H9 (cell line): Measurements from ENCODE around the gene TET2. TPM values are rescaled to one million over a fixed set of nuclear protein-coding genes. Genes with fewer than 3 reads are reported as not detected.

Experiments
- DNase-seq: peaks from one replicate; pipeline ENCODE4 v3.0.0-alpha.2; 2017
- H2AFZ ChIP-seq: one replicate; pipeline ENCODE4 v1.6.1; 2013; ENCODE audit warnings: mild to moderate bottlenecking, low read length, control low read depth, moderate library complexity
- H2AK5ac ChIP-seq: 2 replicates; pipeline ENCODE4 v1.6.1; 2013; ENCODE audit warnings: low read length, control low read depth, mixed read lengths; ENCODE audit not compliant: insufficient read length
- H2BK120ac ChIP-seq: one replicate; pipeline ENCODE4 v1.6.1; 2013; ENCODE audit warnings: low read depth, mild to moderate bottlenecking, low read length, control low read depth, inconsistent platforms; ENCODE audit not compliant: poor library complexity, severe bottlenecking
- H2BK12ac ChIP-seq: 2 replicates; pipeline ENCODE4 v1.6.1; 2013; ENCODE audit warnings: low read length, control low read depth, mixed read lengths, low read depth; ENCODE audit not compliant: insufficient read length
- H2BK15ac ChIP-seq: 2 replicates; pipeline ENCODE4 v1.6.1; 2013; ENCODE audit warnings: low read depth, low read length, control low read depth
- H2BK20ac ChIP-seq: one replicate; pipeline ENCODE4 v1.6.1; 2013; ENCODE audit warnings: low read depth, mild to moderate bottlenecking, low read length, control low read depth, inconsistent platforms; ENCODE audit not compliant: poor library complexity, severe bottlenecking
- H2BK5ac ChIP-seq: 2 replicates; pipeline ENCODE4 v1.6.1; 2013; ENCODE audit warnings: low read length, control low read depth, mixed read lengths; ENCODE audit not compliant: insufficient read length
- H3K14ac ChIP-seq: 2 replicates; pipeline ENCODE4 v1.6.1; 2013; ENCODE audit warnings: low read length, control low read depth; ENCODE audit not compliant: insufficient read depth
- H3K18ac ChIP-seq: 2 replicates; pipeline ENCODE4 v1.6.1; 2013; ENCODE audit warnings: low read depth, mild to moderate bottlenecking, mixed read lengths, low read length, control low read depth; ENCODE audit not compliant: insufficient read length
- H3K23ac ChIP-seq: 2 replicates; pipeline ENCODE4 v1.6.1; 2013; ENCODE audit warnings: low read length, control low read depth, mixed read lengths, low read depth; ENCODE audit not compliant: insufficient read length
- H3K23me2 ChIP-seq: 2 replicates; pipeline ENCODE4 v1.6.1; 2013; ENCODE audit warnings: low read depth, mild to moderate bottlenecking, mixed read lengths, low read length, control low read depth; ENCODE audit not compliant: insufficient read length, poor library complexity, severe bottlenecking
- H3K27ac ChIP-seq: 2 replicates; pipeline ENCODE4 v1.5.1; 2013; ENCODE audit warnings: low read length, control low read depth, mixed read lengths, low read depth; ENCODE audit not compliant: insufficient read length
- H3K27me3 ChIP-seq: 2 replicates; pipeline ENCODE4 v1.6.1; 2013; ENCODE audit warnings: low read length, control low read depth, inconsistent platforms; ENCODE audit not compliant: insufficient read depth
- H3K4ac ChIP-seq: 2 replicates; pipeline ENCODE4 v1.6.1; 2013; ENCODE audit warnings: low read depth, mild to moderate bottlenecking, control low read depth, inconsistent platforms, low read length, moderate library complexity
- H3K4me1 ChIP-seq: 2 replicates; pipeline ENCODE4 v1.6.1; 2013; ENCODE audit warnings: low read length, control low read depth, inconsistent platforms; ENCODE audit not compliant: insufficient read depth
- H3K4me2 ChIP-seq: 2 replicates; pipeline ENCODE4 v1.6.1; 2013; ENCODE audit warnings: low read length, control low read depth, mixed read lengths; ENCODE audit not compliant: insufficient read length, insufficient read depth
- H3K56ac ChIP-seq: 2 replicates; pipeline ENCODE4 v1.6.1; 2013; ENCODE audit warnings: low read depth, mild to moderate bottlenecking, mixed read lengths, low read length, control low read depth; ENCODE audit not compliant: insufficient read length
- H3K79me1 ChIP-seq: 2 replicates; pipeline ENCODE4 v1.6.1; 2013; ENCODE audit warnings: low read depth, mild to moderate bottlenecking, moderate library complexity, low read length, control low read depth, inconsistent platforms; ENCODE audit not compliant: insufficient read depth, poor library complexity, severe bottlenecking
- H3K79me2 ChIP-seq: 2 replicates; pipeline ENCODE4 v1.6.1; 2013; ENCODE audit warnings: low read length, control low read depth, inconsistent platforms; ENCODE audit not compliant: insufficient read depth
- H3K9ac ChIP-seq: 2 replicates; pipeline ENCODE4 v1.6.1; 2013; ENCODE audit warnings: low read length, control low read depth, mixed read lengths; ENCODE audit not compliant: insufficient read length; ENCODE audit errors: extremely low read depth
- H3K9me3 ChIP-seq: one replicate; pipeline ENCODE4 v1.6.1; 2013; ENCODE audit warnings: low read depth, low read length, inconsistent platforms; ENCODE audit not compliant: control insufficient read depth
- H3T11ph ChIP-seq: one replicate; pipeline ENCODE4 v1.6.1; 2013; ENCODE audit warnings: mild to moderate bottlenecking, low read length, control low read depth, inconsistent platforms
- H4K20me1 ChIP-seq: one replicate; pipeline ENCODE4 v1.6.1; 2013; ENCODE audit not compliant: control insufficient read depth, insufficient read length, insufficient read depth
- H4K5ac ChIP-seq: 2 replicates; pipeline ENCODE4 v1.6.1; 2013; ENCODE audit warnings: low read depth, mild to moderate bottlenecking, mixed read lengths, low read length, control low read depth; ENCODE audit not compliant: insufficient read length
- H4K8ac ChIP-seq: replicated peaks from 2 replicates; pipeline ENCODE4 v1.6.1; 2013; ENCODE audit warnings: low read length, control low read depth, mixed read lengths, low read depth; ENCODE audit not compliant: insufficient read length
- H4K91ac ChIP-seq: 2 replicates; pipeline ENCODE4 v1.6.1; 2013; ENCODE audit warnings: low read depth, mild to moderate bottlenecking, moderate library complexity, mixed read lengths, low read length, control low read depth; ENCODE audit not compliant: insufficient read length
- H3K27ac Mint-ChIP-seq, 3 experiments: 2 replicates in 2 of 3; 3 replicates in 1 of 3; pipeline ENCODE4 v1.8.0; 2020 to 2021; ENCODE audit warnings: mixed read lengths in 3 of 3, mild to moderate bottlenecking in 1 of 3, moderate library complexity in 1 of 3
- H3K27me3 Mint-ChIP-seq: 2 replicates; pipeline ENCODE4 v1.8.0; 2021; ENCODE audit warnings: low read depth, mild to moderate bottlenecking, moderate library complexity, mixed read lengths
- H3K36me3 Mint-ChIP-seq, 3 experiments: 2 replicates in 2 of 3; 3 replicates in 1 of 3; pipeline ENCODE4 v1.8.0; 2020 to 2021; ENCODE audit warnings: low read depth in 3 of 3, mixed read lengths in 3 of 3; ENCODE audit not compliant: insufficient read depth in 1 of 3
- H3K4me1 Mint-ChIP-seq, 2 experiments: 2 replicates each; pipeline ENCODE4 v1.8.0; 2020; ENCODE audit warnings: mixed read lengths in 2 of 2
- H3K4me3 Mint-ChIP-seq, 2 experiments: 2 replicates in 1 of 2; 3 replicates in 1 of 2; pipeline ENCODE4 v1.8.0; 2020 to 2021; ENCODE audit warnings: mild to moderate bottlenecking in 2 of 2, mixed read lengths in 2 of 2, moderate library complexity in 1 of 2
- H3K9me3 Mint-ChIP-seq, 2 experiments: 2 replicates in 1 of 2; 3 replicates in 1 of 2; pipeline ENCODE4 v1.8.0; 2020; ENCODE audit warnings: mild to moderate bottlenecking in 2 of 2, mixed read lengths in 2 of 2, moderate library complexity in 1 of 2
- CTCF ChIP-seq: fragments of 200-600 bp; sonication (generic); conservative IDR thresholded peaks from 3 replicates; pipeline ENCODE4 v1.8.0; 2021; ENCODE audit warnings: antibody characterized with exemption, mild to moderate bottlenecking
- WGBS: extraction: QIAGEN DNeasy Blood & Tissue Kit; methylation state at CpG from one replicate; pipeline ENCODE4 v1.1.7; 2013; ENCODE audit warnings: missing lambda C conversion rate, low lambda C conversion rate, mixed read lengths; ENCODE audit not compliant: insufficient read length; ENCODE audit errors: extremely low coverage; 5-methylcytosine and 5-hydroxymethylcytosine counted together
- total RNA-seq: library from RNA; stranded (reverse); gene quantifications from 2 replicates; pipeline ENCODE4 v1.2.1, GENCODE V29; 2021

The TET2 gene
- total RNA-seq, 1 experiment from 2014 or later, result 3.1 TPM

GRCh38 chr4:105162123-105162796, 15.6 kb downstream of the TET2 start:
- H3K9ac ChIP-seq, result no peak overlapping the region
- no peak overlapping the region for H3K27ac ChIP-seq
- H3K4me2 ChIP-seq, result no peak overlapping the region
- H3K27me3 ChIP-seq, result peaks cover 25% of the 10 kb centered on the region; the same call in 1 of the 2 replicates
- no peak overlapping the region for H3K56ac ChIP-seq
- TF ChIP-seq CTCF, result no peak
- H3K18ac ChIP-seq, result no peak overlapping the region
- no peak overlapping the region for H4K91ac ChIP-seq
- Mint-ChIP-seq H3K4me1 (peaks cover 17 to 24% of the 10 kb centered on the region in 2 experiments), H3K36me3 (no peaks in the 10 kb centered on the region), H3K27ac (no peak overlapping the region), H3K27me3 (peaks cover 75% of the 10 kb centered on the region), H3K4me3 (no peak overlapping the region), H3K9me3 (no peaks in the 10 kb centered on the region)
- no peak overlapping the region for H3T11ph ChIP-seq
- no peak overlapping the region for H3K14ac ChIP-seq
- H2BK120ac ChIP-seq, result no peak overlapping the region
- H3K4ac ChIP-seq, result no peak overlapping the region
- no peak overlapping the region for H2BK20ac ChIP-seq
- no peaks in the 10 kb centered on the region for H4K20me1 ChIP-seq
- no peaks in the 10 kb centered on the region for H3K79me2 ChIP-seq
- no peak overlapping the region for H2BK15ac ChIP-seq
- H3K9me3 ChIP-seq, result no peaks in the 10 kb centered on the region
- no peak overlapping the region for H2AK5ac ChIP-seq
- no peaks in the 10 kb centered on the region for H3K4me1 ChIP-seq
- H2BK5ac ChIP-seq, result no peak overlapping the region
- WGBS, result no CpG with 5 or more reads among the region's 1 CpG
- H3K23me2 ChIP-seq, result no peaks in the 10 kb centered on the region
- H2AFZ ChIP-seq, result no peak overlapping the region
- H2BK12ac ChIP-seq, result no peak overlapping the region
- H4K8ac ChIP-seq, result no peak overlapping the region
- H4K5ac ChIP-seq, result no peak overlapping the region
- H3K79me1 ChIP-seq, result no peaks in the 10 kb centered on the region
- DNase-seq, result no peak
- H3K23ac ChIP-seq, result no peak overlapping the region
